ENCODE measurements around the gene GPR108.
"Not testable (repeated sequence)": the region's sequence is repeated elsewhere in the genome, so short reads cannot be mapped to it uniquely, and the experiment has no call there.

GRCh38 chr19:6708913-6709312 lies 28.5 kb downstream of the GPR108 start:
- not testable (repeated sequence) for TF ChIP-seq CTCF (IDR thresholded peaks at IDR 0.05; ENCODE audit: insufficient read depth, low read depth, low read length); EZH2 (IDR thresholded peaks at IDR 0.05; ENCODE audit: insufficient read depth, low read length)

All from astrocyte (in vitro differentiated cells and primary cell).